GM04503 (cell line): ENCODE results near the gene APH1A.
"Not testable (repeated sequence)": the region's sequence is repeated elsewhere in the genome, so short reads cannot be mapped to it uniquely, and the experiment has no call there.

Experiments used
- DNase-seq: peaks from one replicate; pipeline ENCODE4 v3.0.0-alpha.2; 2012; ENCODE audit warnings: low read depth

Gene APH1A

DNA sequence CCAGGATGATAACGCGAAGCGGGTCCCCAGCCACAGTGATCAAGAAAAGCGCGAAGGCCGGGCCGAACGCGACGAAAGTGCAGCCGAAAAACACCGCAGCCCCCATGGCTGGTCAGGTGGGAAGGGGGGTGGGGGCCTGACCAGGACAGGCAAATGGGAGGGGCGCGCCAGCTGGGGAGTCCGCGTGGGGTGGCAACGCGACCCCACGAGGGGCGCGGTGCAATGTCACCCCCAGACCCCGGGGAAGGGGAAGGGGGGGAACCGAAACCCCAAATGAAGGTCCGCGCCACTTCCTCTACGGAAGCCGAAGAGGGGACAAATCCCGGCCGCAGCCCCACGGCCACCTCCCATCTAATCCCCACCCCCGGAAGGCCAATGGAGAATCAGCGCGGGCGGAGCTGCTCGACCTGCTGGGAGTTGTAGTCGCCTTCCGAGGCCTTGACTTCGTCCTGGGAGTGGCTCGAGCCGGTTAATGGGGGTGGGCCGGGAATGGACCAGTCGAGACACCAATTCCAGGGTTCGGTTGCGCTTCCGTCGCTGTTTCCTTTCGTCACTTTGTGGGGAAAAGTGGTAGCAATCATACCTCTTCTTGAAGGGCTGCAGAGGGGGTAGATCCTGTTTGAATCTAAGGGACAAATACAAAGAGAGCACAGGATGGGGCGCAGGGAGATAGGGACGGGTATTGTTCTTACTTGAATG lies at the start of gene APH1A:
Gene APH1A (minus strand): TSS at position 312 of the 699 bp plus-strand sequence. CDS start 206 bp downstream, at position 106.
- peak; percentile 84 for DNase-seq

DNA sequence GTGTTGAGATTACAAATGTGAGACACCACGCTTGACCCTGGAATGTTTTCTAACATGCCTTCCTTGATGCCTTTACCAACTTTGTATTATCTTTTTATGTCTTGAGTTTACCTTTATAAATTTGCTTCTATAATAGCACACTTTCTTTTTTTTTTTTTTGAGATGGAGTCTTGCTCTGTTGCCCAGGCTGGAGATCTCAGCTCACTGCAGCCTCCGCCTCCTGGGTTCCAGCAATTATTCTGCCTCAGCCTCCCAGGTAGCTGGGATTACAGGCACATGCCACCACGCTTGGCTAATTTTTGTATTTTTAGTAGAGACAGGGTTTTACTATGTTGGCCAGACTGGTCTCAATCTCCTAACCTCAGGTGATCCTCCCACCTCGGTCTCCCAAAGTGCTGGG lies 45.9 kb upstream of the APH1A start:
- DNase-seq: not testable (repeated sequence)

DNA sequence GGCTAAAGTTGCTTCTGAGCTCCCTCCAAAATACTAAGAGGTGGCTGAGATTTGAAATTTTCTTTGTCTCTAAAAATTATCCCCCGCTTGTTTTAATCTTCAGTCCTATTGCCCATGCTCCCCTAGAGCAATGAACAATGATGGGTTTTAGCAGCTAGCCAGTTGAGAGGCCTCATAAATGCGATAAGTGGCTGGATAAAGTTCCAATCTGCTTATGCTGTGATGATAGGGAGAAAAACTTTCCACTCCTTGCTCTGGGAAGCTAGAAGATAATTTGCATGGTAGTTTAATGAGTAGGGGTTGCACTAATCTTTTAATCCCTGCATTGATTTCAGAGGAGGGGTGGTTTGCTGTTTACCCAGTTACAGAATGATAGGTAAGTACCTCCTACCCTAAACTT lies 42.9 kb upstream of the APH1A start:
- DNase-seq: no peak

DNA sequence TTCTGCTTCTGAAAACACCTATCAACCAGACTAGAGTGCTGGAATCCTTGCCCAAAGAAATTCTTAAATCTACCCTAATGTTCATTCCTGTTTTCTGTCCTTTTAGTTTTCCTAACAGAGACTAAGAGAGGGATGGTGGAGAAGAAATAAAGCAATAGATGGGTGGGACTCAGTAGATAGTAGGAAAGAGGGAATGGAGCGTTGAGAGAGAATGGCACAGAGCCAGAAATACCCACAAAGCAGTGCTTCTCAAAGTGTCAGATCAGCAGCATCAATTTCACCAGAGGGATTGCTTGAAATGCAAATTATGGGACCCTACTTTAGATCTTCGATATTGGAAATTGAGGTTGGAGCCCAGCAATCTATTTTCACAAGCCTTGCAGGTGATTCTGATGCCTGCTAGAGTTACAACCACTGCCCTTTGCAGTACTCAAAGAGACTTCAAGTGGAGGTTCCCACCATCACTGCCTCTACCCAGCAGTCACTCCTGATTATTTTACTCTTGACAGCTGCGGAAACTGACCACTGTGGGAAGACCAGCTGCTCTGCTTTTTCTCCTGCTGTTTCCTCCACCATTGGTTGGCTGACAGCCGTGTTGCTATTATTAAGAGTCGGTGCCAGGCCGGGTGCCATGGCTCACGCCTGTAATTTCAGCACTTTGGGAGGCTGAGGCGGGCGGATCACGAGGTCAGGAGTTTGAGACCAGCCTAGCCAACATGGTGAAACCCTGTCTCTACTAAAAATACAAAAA lies 41.1 kb upstream of the APH1A start:
- DNase-seq: no peak

DNA sequence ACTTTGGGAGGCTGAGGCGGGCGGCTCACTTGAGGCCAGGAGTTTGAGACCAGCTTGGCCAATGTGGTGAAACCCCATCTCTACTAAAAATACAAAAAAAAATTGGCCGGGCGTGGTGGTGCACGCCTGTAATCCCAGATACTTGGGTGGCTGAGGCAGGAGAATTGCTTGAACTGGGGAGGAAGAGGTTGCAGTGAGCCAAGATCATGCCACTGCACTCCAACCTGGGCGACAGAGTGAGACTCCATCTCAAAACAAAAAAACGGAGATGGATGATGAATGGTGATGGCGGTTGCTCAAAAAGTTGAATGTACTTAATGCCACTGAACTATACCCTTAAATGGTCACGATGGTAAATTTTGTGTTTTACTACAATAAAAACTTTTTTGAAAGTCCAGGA lies 39.8 kb upstream of the APH1A start:
- not testable (repeated sequence) for DNase-seq

DNA sequence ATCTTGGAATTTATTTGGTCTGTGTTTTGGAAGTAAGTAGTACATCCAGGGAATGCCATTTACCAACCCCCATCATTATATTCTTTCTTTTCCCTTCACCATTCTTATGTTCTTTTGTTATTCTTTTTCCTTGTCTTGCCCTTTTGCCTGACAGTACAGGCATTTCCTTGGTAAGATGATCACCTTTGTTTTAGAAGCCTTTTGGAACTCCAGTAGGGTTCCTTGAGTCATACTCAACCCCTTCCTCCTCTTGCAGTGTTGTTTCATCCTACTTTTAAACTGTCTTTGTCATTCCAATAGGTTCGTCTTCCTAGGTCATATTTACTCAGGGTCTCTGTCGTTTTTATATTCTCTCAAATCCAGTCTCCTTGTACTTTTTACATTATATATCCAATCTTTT lies 34.1 kb upstream of the APH1A start:
- DNase-seq: no peak

DNA sequence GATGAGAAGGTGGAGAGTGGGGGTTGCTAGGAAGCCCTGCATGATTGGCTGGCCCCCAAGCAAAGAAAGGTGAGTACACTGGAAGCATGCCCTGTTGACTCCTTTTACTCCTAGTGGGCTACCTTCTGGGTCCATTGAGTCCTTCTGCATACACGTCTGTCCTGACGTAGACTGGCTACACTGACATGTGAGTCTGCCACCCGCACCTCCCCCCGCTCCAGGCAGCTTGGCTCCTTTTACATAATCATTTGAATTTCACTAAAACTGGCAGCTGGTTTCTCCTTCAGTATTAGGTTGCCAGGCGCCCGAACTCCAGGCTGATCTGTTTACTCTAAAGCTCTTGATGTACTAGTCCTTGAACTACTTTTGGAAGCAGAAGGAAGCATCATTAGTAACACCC lies 33.5 kb upstream of the APH1A start:
- DNase-seq: no peak

DNA sequence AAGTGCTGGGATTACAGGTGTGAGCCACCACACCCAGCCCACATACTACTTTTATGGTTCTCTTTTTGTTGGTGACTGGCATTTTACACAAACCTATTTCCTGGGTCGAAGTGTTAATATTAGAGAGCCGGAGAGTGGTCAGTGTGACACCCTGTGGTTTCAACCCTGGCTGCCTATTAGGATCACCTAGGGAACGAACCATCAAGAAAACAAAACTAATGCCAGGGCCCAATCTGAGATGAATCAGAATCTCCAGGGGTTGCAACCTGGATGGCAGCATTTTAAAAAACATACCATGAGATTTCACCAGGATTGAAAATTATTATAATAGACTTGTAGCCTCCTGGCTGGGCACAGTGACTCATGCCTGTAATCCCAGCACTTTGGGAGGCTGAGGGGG lies 30.9 kb upstream of the APH1A start:
- no peak for DNase-seq

DNA sequence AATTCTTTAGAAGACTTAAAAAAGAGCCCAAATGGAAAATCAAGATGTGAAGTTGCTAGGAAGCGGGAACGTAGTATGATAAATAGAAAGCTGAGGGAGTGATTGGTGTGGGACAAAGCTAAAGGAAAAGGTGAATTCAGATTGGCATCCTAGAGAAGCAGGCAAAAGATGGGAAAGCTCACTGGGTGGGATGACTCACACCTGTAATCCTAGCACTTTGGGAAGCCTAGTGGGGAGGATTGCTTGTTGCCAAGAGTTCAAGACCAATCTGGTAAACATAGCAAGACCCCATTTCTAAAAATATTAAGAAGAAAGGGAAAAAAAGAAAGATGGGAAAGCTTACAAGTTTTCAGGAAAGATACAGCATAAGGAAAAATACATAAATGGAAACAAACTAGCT lies 26.7 kb upstream of the APH1A start:
- no peak for DNase-seq

DNA sequence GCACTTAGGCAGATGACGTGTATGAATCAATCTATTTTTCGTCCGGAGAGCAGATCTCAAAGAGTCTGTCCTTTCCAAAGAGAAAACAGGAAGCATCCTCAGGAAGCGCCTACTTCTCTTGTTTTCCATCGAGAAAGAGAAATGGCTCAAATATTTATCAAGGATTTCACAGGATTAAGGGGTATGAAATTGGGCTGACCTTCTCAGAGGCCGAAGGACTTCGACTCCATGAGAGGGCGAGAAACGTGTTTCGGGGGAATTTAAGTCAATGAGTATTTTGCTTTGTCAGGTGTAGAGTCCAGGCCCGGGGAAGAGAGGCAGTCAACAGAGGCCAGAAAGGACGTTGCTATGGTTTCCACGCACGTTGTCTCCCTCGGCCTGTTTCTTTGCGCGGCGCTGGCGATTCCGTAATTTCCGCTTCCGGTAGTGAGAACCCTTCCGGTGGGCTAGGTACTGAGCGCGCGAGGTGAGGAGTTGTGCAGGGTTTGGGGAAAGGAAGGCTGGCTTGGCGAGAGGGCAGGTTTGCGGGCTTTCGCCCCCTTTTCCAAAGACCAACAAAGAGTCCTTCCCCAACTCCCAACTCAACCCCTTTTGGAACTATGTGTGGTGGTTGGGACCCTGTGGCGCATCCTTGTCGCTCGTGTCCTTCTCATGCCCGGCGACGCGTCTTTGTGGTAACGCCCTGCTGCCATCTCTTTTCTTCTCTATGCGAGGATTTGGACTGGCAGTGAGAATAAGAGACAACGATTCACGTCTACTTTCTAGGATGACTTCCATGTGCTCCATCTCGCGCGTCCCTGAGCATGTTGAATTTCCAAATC lies 24.8 kb upstream of the APH1A start, which contains the start of gene MRPS21:
Gene MRPS21 (plus strand): TSS at position 429 of the 821 bp plus-strand sequence. CDS start 506 bp downstream, outside the sequence.
- peak; percentile 70 for DNase-seq

DNA sequence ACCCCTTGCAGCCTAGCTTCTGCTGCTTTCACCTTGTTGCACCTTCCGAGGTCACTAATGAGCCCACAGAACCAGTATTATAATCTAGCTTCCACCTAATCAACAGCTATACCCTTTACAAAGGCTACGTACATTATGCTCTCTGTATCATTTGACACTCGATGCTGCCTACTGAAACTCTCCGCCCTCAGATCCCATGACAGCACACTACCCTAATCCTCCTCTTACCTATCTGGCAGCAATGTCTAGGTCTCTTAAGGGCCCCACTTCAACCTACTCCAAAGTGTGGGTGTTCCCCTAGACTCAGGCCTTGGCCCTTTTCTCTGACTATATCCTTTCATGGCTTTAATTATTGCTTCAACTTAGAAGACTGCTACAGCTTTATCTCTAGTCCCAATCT lies 20.0 kb upstream of the APH1A start:
- DNase-seq: no peak

DNA sequence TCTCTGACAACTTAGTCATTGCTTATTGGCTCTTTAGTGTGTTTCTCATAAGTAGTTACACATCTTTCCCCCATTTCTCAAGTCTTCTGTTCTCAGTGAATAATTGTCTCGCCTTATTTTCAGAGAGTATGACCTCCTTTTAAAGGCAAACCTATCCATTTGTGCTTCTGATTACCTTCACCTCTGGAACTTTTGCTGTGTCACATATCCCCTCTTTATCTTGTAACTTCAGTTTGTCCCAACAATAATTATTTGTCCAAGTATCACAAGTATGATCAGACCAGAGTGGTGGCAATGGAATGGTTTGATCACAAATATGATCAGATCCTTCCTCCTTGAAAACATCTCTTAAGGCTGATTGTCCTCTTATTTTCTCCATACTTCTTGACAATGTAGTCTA lies 19.6 kb upstream of the APH1A start:
- DNase-seq: no peak

DNA sequence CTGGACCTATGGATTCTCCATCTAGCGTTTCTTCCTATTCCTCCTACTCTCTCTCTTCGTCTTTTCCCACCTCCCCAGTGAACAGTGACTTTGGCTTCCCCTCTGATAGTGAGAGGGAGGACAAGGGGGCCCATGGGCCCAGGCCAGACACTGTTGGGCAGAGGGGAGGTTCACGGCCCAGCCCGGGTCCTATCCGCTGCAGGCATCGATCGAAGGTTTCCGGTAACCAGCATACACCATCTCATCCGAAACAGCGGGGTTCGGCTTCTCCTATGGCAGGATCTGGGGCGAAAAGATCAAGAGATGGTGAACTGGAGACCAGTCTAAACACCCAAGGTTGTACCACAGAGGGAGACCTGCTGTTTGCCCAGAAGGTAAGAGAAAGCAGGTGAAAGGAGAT lies 14.4 kb upstream of the APH1A start:
- DNase-seq: no peak

DNA sequence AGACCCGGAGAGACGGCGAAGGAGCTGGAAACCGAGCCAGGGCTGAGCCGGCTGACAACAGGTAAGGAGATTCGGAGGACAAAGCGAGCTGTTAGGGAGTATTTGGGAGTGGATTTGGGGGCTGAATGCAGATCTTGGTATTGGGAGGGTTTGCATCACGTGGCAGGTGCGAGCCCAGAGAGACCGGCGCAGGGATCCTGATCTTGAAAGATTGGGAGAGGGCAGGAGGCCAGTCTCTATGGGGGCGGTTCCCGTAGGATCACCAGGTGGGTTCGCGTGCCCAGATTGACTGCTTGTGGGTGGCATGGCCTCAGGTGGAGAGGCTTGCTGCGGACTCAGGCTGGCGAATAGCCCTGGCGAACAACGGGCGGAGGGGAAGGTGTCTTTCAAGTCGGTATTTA lies 13.7 kb upstream of the APH1A start:
- no peak for DNase-seq

DNA sequence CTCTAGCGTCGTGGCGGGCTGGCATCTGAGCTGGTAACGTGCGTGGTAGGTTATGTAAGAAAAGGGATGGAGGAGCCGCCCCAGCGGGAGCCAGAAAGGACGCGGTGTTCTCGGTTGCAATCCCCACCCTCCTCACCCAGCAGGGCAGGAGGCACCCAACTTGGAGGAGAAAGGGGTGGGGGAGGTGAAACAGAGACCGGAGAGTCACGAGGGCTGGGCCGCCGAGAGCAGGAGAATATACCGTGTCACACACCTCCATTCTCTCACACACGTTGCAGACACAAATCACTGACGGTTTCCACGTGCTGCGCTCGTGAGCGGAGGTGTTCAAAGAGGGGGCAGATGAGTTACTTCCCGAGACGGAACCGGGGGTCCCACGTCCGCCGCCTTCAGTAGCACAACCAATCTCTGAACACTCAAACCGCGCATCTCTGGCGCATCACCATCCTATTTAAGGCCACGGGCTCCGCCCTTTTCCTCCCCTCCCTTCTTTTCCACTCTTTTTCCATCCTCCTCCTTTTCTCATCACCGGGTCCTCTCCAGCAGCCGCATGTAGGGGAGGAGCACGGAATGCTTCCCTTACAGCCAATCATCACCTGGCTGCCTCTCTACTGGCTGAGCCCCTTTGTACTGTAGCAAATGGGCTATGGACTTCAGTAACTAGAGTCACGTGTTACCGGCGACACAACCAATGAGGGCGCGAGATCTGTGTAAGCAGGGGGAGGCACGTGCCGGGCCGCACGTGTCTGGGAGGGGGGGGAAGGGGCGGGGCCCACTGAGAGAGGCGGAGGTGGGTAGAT lies 13.1 kb upstream of the APH1A start, which contains the start of gene CIART:
Gene CIART (plus strand): TSS at position 797 of the 800 bp plus-strand sequence. CDS start 714 bp downstream, outside the sequence.
- peak; percentile 97 for DNase-seq

DNA sequence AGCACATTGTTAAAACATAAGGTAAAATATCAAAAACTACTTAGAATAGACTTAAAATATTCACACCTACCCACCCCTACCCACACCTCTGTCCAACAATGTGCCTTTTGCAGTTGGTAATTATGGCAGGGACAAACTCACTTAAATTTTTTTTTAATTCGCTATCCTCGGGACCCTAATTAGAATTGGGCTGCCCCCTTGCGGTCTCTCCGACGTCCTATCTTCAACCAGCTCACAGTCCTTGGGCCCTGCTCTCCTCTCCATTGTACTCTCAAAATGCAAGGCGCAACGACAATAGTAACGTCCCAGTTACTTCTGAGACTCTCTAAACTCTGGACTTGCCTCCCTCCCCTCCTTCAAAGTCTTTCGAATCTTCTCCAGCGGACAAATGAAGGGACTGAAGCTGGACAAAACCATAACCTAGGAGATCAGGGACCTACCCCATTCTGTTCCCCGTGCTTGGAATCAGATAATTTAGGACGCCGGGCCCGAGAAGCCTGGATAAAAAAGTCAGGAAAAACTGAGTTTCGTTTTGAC lies 12.5 kb upstream of the APH1A start:
- peak; percentile 28 for DNase-seq

DNA sequence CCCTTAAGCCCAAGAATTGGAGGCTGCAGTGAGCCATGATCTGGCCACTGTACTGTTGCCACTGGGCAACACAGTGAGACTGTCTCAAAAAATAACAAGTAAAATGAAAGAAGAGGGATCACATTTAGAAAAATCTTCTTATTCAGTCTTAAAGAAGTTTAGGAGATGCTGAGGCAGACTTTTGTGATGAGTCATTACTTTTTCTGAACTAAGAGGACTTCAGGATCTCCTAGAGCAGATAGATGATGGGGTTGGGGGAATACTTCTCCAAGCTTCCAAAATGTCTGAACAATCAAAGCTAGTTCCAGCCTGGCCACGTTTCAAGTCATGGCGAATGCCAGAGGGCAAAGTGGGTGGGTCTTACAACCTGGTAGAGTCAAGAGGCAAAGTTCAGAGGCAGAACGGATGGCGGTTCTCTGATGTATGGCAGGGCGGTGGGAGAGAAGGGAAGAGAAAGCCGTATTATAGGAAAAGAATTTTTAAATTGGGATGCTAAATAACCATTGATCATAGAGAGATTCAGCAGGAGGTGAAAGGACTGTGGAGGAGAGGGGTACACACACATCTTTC lies 11.4 kb upstream of the APH1A start:
- no peak for DNase-seq

DNA sequence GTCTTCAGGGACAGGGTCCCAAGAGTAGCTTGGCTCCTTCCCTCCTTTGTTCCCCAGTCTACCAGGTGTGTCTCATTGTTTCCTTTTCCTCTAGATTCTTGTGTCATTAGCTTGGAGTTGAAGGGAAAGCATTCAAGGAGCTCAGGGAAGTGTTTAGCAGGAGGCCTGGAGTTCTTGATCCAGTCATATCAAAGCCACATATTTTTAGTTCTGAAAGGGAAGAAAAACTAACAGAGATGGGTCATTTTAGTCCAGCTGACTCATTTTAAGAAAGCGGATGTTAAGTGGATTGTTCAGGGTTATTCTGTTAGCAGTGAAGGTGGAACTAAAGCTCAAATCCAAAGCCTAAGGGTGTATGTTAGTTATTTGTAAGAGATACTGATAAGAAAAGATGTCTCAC lies 4.5 kb upstream of the APH1A start:
- no peak for DNase-seq

DNA sequence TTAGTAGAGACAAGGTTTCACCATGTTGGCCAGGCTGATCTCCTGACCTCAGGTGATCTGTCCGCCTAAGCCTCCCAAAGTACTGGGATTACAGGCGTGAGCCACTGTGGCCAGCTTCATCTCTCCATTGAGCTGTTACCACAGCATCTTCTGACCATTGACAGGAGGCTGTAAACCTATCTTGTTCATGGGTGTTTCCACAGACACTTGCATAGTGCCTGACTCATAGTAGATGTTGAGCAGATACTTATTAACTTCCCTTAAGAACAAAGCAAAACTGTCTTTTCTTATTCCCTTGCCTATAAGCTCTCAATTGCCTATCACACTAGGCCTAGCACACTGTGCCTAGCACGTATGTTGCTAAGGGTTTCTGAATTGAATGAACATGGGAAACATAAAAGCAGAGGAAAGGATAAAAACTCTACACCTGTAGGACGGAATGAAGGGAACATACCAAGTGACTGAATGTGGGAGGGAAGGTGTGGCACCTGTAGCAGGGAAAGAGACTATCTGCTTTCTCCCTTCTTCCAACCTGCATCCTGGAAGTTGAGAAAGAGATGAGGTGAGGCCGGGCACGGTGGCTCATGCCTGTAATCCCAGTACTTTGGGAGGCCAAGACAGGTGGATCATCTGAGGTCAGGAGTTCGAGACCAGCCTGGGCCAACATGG lies 2.6 kb upstream of the APH1A start:
- DNase-seq: no peak

DNA sequence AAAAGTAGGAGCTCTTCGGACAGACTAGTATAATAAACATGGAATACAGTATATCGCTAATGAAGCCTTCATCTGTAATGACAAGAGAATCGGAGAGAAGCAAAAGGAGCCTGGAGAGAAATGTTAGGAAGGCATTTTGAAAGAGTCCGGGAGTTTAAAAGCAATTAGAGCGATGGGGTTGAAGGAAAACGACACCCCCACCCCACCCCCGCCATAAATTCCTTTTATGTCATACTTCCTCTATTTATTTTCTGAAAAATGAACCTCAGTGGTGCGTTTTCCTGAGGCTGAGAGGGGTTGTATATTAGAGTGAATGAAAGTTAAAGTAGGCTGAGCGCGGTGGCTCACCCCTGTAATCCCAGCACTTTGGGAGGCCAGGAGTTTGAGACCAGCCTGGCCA lies 635 bp upstream of the APH1A start:
- no peak for DNase-seq

DNA sequence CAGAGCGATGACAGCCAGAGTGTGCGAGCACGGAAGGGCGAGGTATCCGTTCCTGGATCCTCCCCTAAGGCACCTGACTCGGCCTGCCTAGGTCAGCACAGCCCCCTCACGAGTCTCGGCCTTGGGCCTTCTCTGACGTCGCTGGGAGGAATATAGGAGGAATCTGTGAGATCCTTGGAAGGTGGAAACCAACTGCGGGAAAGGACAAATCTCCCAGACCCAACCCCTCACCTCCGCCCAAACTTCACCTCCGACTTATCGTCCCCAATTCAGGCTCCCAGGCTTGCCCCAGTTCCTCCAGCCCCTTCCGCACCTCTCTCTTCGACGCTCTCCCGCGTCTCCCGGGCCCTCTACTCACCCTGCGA lies 494 bp downstream of the APH1A start:
- no peak for DNase-seq
